Cardiac septum (tissue), 1 donor: ENCODE measurements around the gene DMGDH. TPM values are rescaled to one million over a fixed set of nuclear protein-coding genes. Genes with fewer than 3 reads are reported as not detected.

Experiments
- DNase-seq: peaks from one replicate; pipeline ENCODE4 v3.0.0-alpha.2; 2020; ENCODE audit warnings: low spot score
- intact Hi-C: fragments of 100-400 bp; cut with DNase I; formaldehyde crosslinking; loops from one replicate; pipeline ENCODE4 v1.14.0; 2022
- long read RNA-seq: library from polyadenylated mRNA; unstranded; transcript quantifications from one replicate; pipeline ENCODE4 v2.0.0, GENCODE V29; 2021
- total RNA-seq: library from RNA; stranded (reverse); fragmentation: NEBNext Ultra II Directional; extraction: Animal tissue kit (Norgen Biotek cat#: 25700); gene quantifications from one replicate; pipeline ENCODE4 v1.2.1, GENCODE V29; 2021
- donor health status: DM: no; HTN: no; CAD: no.

The DMGDH gene
- total RNA-seq = 0.86 TPM
- long read RNA-seq, partial matches to known transcripts = 0 of 4 reads
- long read RNA-seq, other reads (novel, unspliced or antisense) = 3 of 4 reads

GRCh38 chr5:79069488-79070349 lies at the start of gene DMGDH, which contains the start of gene BHMT2:
TSS of gene DMGDH (minus strand) at chr5:79069674. CDS start at chr5:79069620, 54 bp downstream.
TSS of gene BHMT2 (plus strand) at chr5:79069767. CDS start at chr5:79069783, 16 bp downstream.
- DNase-seq = no peak
- intact Hi-C loops = no loop called here

DNA sequence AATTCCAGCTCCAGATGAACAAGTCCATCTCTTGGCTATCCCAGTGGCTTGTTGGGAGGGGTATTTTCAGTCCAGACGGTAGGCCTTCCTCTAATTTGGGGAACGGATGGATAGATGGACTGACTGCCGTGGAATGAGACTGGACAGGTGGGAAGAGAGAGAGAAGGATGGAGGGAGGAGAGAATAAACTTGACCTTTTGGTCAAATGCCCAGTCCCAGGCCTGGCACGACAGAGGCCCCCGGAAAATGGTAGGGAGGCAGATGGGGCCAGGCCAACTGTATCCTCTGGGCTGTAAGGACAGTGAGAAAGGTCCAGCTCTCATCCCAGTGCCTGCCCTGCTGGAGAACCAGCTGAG lies 43.2 kb upstream of the DMGDH start:
- DNase-seq = no peak
- intact Hi-C loops = no loop called here

- intact Hi-C loops = no loop called here
Observed at GRCh38 chr5:79111960-79112702, 42.7 kb upstream of the DMGDH start.

DNA sequence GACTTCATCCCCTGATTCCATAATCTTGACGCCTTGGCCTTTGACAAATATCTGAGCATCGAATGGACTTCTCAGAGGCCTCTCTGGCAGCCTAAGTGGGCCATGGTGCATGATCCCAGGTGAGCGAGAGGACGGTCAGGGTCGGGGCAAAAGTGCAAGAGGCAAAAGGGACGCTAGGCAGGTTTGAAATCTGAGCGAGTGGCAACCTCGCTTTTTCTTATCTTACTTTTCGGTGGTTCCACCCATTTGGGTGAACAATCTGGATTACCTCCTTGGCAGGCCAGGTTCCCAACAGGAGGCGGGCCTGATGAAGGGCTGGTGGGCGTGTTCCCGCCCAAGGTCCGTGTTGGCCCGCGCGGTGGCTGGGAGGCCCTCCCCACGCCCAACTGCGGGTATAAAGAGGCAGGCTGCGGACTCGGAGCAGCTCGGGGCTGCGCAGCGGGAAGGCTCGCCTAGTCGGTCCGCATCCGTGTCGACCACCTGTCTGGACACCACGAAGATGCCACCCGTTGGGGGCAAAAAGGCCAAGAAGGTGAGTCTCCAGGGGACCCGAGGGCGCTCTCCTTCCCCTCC lies 42.0 kb upstream of the DMGDH start, which contains the start of gene BHMT:
BHMT (plus strand) TSS at position 423 of the 573 bp plus-strand sequence; CDS start at position 500, 77 bp downstream.
- intact Hi-C loops = no loop called here
- DNase-seq = no peak

More at GRCh38 chr5:79111960-79112702, 42.7 kb upstream of the DMGDH start:
- no peak for DNase-seq

- DNase-seq = no peak
- intact Hi-C loops = no loop called here
Observed at GRCh38 chr5:79109527-79110492, 40.3 kb upstream of the DMGDH start.

- DNase-seq = no peak
- intact Hi-C loops = no loop called here
Observed at GRCh38 chr5:79108792-79109191, 39.3 kb upstream of the DMGDH start.

- DNase-seq = no peak
- intact Hi-C loops = no loop called here
Observed at GRCh38 chr5:79108086-79108485, 38.6 kb upstream of the DMGDH start.

GRCh38 chr5:79107020-79107796 lies 37.7 kb upstream of the DMGDH start:
- intact Hi-C loops = no loop called here
- no peak for DNase-seq

- intact Hi-C loops = no loop called here
- no peak for DNase-seq
Observed at GRCh38 chr5:79105868-79106267, 36.4 kb upstream of the DMGDH start.

DNA sequence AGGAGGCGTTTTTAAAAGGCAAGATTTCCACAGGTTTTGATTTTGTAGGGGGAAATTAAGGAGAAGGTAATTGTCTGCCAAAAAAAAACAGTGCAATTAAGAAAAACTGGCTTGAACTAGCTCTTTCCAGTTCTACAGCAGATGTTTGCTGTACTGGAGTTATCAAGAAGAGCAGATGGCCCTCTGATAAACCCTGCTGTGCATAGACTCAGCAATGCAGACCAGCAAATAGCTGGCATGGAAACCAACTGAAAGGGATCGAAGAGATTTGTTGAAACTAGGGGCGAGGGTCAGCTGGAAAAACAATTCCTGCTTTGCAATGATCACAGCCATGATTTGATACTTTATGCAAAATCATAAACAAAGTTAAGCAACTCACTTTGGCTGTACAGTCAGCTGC lies 24.3 kb upstream of the DMGDH start:
- intact Hi-C loops = no loop called here
- DNase-seq = no peak

DNA sequence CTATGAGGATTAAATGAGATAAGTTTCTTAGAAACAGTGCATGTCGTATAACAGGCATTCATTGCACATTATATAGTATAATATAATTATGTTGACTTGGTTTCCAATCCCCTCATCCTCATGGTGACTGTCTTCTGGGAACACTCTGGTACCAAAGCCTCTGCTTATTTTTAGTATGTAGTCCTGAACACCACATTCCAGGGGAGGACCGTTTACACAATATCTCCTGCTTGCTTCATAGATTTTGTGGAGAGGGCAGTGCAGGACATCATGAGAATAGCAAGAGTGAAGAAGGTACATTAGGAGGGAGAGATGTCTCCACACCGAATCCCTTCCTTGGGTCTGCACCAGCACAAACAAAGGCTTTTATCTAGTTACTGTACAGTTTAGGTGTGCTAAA lies 21.6 kb upstream of the DMGDH start:
- intact Hi-C loops = no loop called here
- DNase-seq = no peak

- intact Hi-C loops = no loop called here
- DNase-seq = no peak
Observed at GRCh38 chr5:79088507-79088906, 19.0 kb upstream of the DMGDH start.

GRCh38 chr5:79086116-79086515 lies 16.6 kb upstream of the DMGDH start:
- DNase-seq = no peak
- intact Hi-C loops = no loop called here

DNA sequence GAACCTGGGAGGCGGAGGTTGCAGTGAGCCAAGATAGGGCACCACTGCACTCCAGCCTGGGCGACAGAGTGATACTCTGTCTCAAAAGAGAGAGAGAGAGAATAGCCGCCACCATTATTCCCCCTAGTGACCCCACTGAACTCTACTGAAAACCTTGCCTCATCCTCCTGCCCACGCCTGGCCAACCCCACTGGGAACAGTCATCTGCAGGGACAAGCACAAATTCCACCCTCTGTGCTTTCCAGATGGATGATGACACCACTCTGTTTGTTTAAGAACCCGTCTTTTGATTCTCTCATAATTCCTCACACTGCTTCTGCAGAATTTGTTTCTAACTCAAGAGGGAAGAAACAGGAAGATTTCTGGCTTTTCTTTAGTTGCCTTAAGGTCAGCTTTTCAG lies 12.3 kb upstream of the DMGDH start:
- no peak for DNase-seq
- intact Hi-C loops = no loop called here

- DNase-seq = no peak
- intact Hi-C loops = no loop called here
Observed at GRCh38 chr5:79080804-79081203, 11.3 kb upstream of the DMGDH start.

DNA sequence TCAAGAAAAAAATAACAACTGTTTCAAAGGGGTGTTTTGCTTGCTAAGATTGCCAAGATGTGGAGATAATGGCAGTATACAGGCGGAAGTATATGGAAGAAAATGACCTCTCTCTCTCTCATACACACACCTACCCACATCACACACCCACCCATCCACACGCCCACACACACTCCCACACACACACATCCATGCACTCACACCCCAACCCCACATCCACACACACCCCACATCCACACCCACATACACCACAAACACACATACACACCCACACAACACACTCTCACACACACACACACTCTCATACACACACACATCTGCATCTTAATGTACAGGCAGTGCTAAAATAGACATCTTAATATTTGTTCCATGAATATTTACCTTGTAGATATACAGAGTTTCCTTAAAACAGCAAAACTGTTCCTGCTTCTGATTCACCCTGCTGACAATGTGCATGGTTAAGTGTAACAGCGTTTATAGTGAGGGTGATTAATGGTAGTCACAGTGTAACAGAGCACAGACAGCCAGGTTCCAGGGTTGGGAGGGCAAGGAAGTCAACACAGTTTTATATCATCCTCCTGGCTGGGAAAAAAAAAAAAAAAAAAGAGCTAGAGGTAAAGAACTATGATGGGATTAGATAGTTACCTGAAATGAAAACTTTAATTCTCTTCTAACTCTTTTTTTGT lies 8.3 kb upstream of the DMGDH start:
- DNase-seq = no peak
- intact Hi-C loops = no loop called here

GRCh38 chr5:79076819-79077218 lies 7.3 kb upstream of the DMGDH start:
- no peak for DNase-seq
- intact Hi-C loops = no loop called here
